Kidney epithelial cell (primary cell): ENCODE results near the gene KIF26A. TPM values are rescaled to one million over a fixed set of nuclear protein-coding genes. Genes with fewer than 3 reads are reported as not detected.

Source experiments
- DNase-seq: peaks from one replicate; pipeline ENCODE4 v3.0.0-alpha.2; 2010; ENCODE audit warnings: low read depth
- H3K27me3 ChIP-seq: 2 replicates; pipeline ENCODE4 v1.6.0; 2011; ENCODE audit warnings: low read length; ENCODE audit not compliant: control insufficient read depth, insufficient read depth
- H3K36me3 ChIP-seq: 2 replicates; pipeline ENCODE4 v1.5.1; 2011; ENCODE audit warnings: low read length; ENCODE audit not compliant: control insufficient read depth, insufficient read depth
- H3K4me3 ChIP-seq: 2 replicates; pipeline ENCODE4 v1.5.1; 2011; ENCODE audit warnings: low read depth, mild to moderate bottlenecking, control low read depth, low read length
- total RNA-seq: library from RNA; depleted of rRNA; stranded (reverse); fragments of >200 nt; gene quantifications from 2 replicates; pipeline ENCODE4 v1.2.3, GENCODE V29; 2015
- TF ChIP-seq, protein P1 (sequence below): IDR thresholded peaks from 2 replicates; pipeline ENCODE4 v1.5.1; 2011; ENCODE audit warnings: mild to moderate bottlenecking, moderate library complexity, low read length, control low read depth, inconsistent platforms; ENCODE audit not compliant: insufficient read depth, poor library complexity, severe bottlenecking

Gene KIF26A
- total RNA-seq, 1 donor from 2014 or later, result 0.21 TPM

DNA sequence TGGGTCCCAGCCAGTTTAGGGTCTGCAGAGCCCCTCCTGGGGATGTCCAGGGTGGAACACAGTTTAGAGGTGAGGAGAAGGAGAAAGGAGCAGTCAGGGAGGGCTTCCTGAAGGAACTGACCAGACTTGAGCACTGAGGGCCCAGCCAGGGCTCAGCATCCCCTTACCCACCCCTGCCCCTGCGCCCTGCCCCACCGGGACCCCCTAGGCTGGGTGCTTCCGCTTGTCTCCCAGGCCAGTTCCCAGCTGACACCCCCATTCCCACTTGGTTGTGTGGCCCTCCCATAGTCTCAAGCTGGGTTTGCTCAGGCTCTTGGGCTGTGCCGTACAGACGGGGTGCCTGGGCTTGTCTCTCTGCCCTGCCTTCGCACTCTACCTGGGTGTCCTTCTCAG lies 26.3 kb upstream of the KIF26A start:
- DNase-seq, result no peak
- no peak overlapping the region for H3K4me3 ChIP-seq
- TF ChIP-seq, protein P1, sequence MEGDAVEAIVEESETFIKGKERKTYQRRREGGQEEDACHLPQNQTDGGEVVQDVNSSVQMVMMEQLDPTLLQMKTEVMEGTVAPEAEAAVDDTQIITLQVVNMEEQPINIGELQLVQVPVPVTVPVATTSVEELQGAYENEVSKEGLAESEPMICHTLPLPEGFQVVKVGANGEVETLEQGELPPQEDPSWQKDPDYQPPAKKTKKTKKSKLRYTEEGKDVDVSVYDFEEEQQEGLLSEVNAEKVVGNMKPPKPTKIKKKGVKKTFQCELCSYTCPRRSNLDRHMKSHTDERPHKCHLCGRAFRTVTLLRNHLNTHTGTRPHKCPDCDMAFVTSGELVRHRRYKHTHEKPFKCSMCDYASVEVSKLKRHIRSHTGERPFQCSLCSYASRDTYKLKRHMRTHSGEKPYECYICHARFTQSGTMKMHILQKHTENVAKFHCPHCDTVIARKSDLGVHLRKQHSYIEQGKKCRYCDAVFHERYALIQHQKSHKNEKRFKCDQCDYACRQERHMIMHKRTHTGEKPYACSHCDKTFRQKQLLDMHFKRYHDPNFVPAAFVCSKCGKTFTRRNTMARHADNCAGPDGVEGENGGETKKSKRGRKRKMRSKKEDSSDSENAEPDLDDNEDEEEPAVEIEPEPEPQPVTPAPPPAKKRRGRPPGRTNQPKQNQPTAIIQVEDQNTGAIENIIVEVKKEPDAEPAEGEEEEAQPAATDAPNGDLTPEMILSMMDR, result no peak

DNA sequence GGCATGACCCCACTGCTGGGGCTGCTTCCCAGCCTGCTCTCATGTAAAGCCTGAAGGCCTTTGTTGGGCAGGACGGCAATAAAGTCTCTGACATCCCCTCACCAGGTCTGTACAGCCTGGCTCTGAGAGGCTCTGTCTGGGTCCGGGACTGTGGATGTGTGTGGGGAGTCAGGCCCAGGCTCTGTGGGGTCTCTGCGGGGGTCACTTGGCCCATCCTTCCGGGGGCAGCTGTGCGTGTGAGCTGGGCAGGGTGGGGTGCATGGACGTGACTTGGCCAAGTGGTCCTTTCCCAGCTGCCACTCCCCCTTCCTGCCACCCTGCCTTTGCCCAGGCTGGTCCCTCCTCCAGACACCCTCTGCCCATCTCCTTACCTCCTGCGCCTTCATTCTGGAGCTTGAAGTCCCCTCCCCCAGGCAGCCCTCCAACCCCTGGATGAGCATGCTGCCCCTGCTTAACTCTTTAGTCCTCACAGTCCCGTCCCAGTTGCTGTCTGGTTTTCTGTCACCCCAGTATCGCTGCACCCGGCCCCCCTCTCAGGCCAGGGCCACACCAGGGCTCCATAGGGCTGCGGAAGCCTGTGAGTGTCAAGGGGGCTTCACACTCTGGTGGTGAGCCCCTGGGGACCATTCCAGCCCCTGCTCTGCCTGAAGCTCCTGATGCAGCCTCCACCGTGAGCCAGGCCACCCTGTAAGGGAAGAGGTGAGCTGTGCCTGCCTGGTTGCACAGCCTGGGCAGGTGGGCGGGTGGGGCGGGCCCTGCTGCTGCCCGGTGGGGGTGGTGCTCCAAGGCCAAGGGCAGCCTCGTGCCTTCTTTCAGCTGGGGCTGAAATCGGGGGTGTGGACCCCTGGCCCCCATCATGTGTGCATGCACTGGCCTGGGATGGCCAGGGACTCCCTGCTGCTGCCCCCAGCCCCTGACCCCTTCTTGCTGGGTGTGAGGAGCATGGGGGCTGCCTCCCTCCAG lies 25.5 kb upstream of the KIF26A start:
- peaks cover 25% of the 10 kb centered on the region for H3K27me3 ChIP-seq
- TF ChIP-seq, protein P1, result no peak
- no peaks in the 10 kb centered on the region for H3K36me3 ChIP-seq
- DNase-seq, result no peak
- no peak overlapping the region for H3K4me3 ChIP-seq

More for the DNA sequence above, 26.3 kb upstream of the KIF26A start:
- no peaks in the 10 kb centered on the region for H3K36me3 ChIP-seq
- H3K27me3 ChIP-seq, result peaks cover 17% of the 10 kb centered on the region

DNA sequence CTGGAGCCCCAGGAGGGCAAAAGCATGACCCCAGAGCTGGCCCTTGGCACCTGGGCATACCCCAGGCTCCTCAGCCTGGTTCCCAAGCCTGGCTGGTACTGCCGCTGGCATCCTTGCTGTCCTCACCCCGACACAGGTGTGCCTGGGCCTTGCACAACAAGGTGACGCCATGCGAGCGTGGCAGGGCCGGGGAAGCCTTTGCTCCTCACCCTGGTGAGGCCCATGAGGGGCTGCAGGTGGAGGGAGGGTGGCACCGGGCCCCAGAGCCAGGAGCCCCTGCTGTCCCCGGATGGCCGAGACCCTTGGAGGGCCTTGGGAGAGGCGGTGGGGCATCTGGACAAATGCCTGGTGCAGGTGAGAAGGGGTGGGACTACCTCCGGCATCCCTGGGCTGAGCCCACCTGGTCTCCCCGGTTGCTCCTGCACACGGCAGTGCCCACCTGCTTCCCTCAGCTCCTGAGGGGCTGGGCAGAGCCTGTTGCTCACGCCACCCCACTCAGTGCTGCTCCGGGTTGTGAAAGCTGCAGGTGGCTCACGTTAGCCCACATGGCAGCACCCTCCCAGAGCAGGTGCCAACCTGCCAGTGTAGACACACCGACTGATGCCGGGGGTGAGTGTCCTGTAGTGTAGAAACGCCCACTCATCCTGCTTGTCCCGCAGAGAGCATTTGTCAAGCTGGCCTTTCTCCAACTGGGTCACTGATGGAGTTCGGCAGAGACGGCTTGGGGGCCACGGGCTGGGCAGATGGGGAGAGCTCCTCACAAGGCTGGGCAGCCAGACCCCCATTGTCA lies 24.6 kb upstream of the KIF26A start:
- H3K27me3 ChIP-seq, result peaks cover 34% of the 10 kb centered on the region
- no peak overlapping the region for H3K4me3 ChIP-seq
- no peaks in the 10 kb centered on the region for H3K36me3 ChIP-seq
- TF ChIP-seq, protein P1, result no peak
- no peak for DNase-seq

GRCh38 chr14:104114421-104115130 lies 23.8 kb upstream of the KIF26A start:
- TF ChIP-seq, protein P1, result no peak
- H3K4me3 ChIP-seq, result no peak overlapping the region
- DNase-seq, result no peak
- no peaks in the 10 kb centered on the region for H3K36me3 ChIP-seq
- H3K27me3 ChIP-seq, result peaks cover 39% of the 10 kb centered on the region

- TF ChIP-seq, protein P1, result no peak
- no peak for DNase-seq
- H3K27me3 ChIP-seq, result peaks cover 43% of the 10 kb centered on the region
- H3K36me3 ChIP-seq, result no peaks in the 10 kb centered on the region
- no peak overlapping the region for H3K4me3 ChIP-seq
Measured at GRCh38 chr14:104115131-104115600, 23.2 kb upstream of the KIF26A start.
